GM23248 (cell line): ENCODE results near the gene S1PR2.

Source experiments
- EZH2 ChIP-seq: fragments of 200-600 bp; sonication (generic); IDR thresholded peaks from 2 replicates; pipeline ENCODE4 v1.6.1; 2018; ENCODE audit warnings: antibody characterized with exemption, mild to moderate bottlenecking; ENCODE audit not compliant: insufficient read depth, poor library complexity, severe bottlenecking
- EZH2phosphoT487 ChIP-seq: fragments of 200-600 bp; sonication (generic); IDR thresholded peaks from 2 replicates; pipeline ENCODE4 v1.6.1; 2018; ENCODE audit warnings: antibody characterized with exemption, moderate library complexity, mild to moderate bottlenecking, low read depth; ENCODE audit not compliant: insufficient read depth

DNA sequence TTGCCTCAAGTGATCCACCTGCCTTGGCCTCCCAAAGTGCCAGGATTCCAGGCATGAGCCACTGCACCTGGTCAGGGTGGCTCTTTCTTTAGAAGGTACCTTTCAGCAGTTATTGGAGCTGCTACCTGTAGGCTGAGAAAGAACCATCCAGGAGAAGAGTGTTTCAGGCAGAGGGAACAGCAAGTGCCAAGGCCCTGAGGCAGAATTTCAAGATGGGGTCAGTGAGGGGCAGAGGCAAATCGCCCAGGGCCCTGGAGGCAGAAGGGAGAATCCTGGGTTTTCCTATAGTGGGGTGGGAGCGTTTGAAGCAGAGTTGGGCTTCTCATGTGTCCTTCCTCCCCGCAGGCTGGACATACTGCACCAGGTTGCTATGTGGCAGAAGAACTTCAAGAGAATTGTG is 23.1 kb upstream of the S1PR2 start:
- no peak for TF ChIP-seq EZH2
- no peak for TF ChIP-seq EZH2phosphoT487
